PC-3 (cell line): ENCODE results near the gene PTPRN2. TPM values are rescaled to one million over a fixed set of nuclear protein-coding genes. Genes with fewer than 3 reads are reported as not detected.

Source experiments
- ATAC-seq: fragments of 200-7000 bp; cut with Tn5 transposase; 2 replicates; pipeline ENCODE4 v1.9.1; 2020; ENCODE audit warnings: mild to moderate bottlenecking, moderate library complexity
- BruUV-seq: library from RNA; stranded (reverse); fragments of 400-500 nt; replicated peaks from 2 replicates; lab custom pipeline; 2021; lab: Mats Ljungman, UMichigan
- CTCF ChIA-PET: fragments of 300-600 bp; sonication (Branson Sonifier 250); formaldehyde crosslinking; loops from one replicate; lab custom pipeline; 2022; ENCODE audit warnings: antibody characterized with exemption; lab: Charles Lee
- POLR2A ChIA-PET: fragments of 300-600 bp; sonication (Branson Sonifier 250); formaldehyde crosslinking; loops from one replicate; lab custom pipeline; 2022; ENCODE audit warnings: antibody characterized with exemption; ENCODE audit not compliant: unreplicated experiment; lab: Charles Lee
- DNase-seq: peaks from one replicate; pipeline ENCODE4 v3.0.0-alpha.2; 2015
- H2AFZ ChIP-seq: fragments of 300-600 bp; sonication (generic); 2 replicates; pipeline ENCODE4 v1.6.0; 2016; ENCODE audit warnings: antibody characterized with exemption, low read length
- H3F3A ChIP-seq: fragments of 300-600 bp; sonication (generic); one replicate; pipeline ENCODE4 v1.6.0; 2017; ENCODE audit warnings: antibody characterized with exemption, low read length, control low read depth, mild to moderate bottlenecking; ENCODE audit not compliant: unreplicated experiment
- H3K27ac ChIP-seq: fragments of 300-600 bp; sonication (generic); 2 replicates; pipeline ENCODE4 v1.5.1; 2016; ENCODE audit warnings: mild to moderate bottlenecking, low read length
- H3K27me3 ChIP-seq: fragments of 300-600 bp; sonication (generic); 2 replicates; pipeline ENCODE4 v1.6.1; 2016; ENCODE audit warnings: low read length, mixed read lengths
- H3K36me3 ChIP-seq: fragments of 300-600 bp; sonication (generic); 2 replicates; pipeline ENCODE4 v1.6.1; 2016; ENCODE audit warnings: low read depth, mixed run types, low read length, mixed read lengths
- H3K4me1 ChIP-seq: fragments of 300-600 bp; sonication (generic); 2 replicates; pipeline ENCODE4 v1.5.1; 2016; ENCODE audit warnings: low read length; ENCODE audit not compliant: insufficient read depth
- H3K4me2 ChIP-seq: fragments of 300-600 bp; sonication (generic); 2 replicates; pipeline ENCODE4 v1.6.0; 2016; ENCODE audit warnings: low read length
- H3K4me3 ChIP-seq: fragments of 300-600 bp; sonication (generic); 2 replicates; pipeline ENCODE4 v1.5.1; 2016; ENCODE audit warnings: mild to moderate bottlenecking, low read length, mixed read lengths
- H3K79me2 ChIP-seq: fragments of 300-600 bp; sonication (generic); 2 replicates; pipeline ENCODE4 v1.6.1; 2017; ENCODE audit warnings: low read length, mixed read lengths
- H3K9ac ChIP-seq: fragments of 300-600 bp; sonication (generic); 2 replicates; pipeline ENCODE4 v1.6.0; 2016; ENCODE audit warnings: mild to moderate bottlenecking, low read length
- H3K9me2 ChIP-seq: fragments of 300-600 bp; sonication (generic); replicated peaks from 2 replicates; pipeline ENCODE4 v1.6.1; 2016; ENCODE audit warnings: mixed run types, low read length, mixed read lengths
- H3K9me3 ChIP-seq: fragments of 300-600 bp; sonication (generic); 2 replicates; pipeline ENCODE4 v1.6.1; 2016; ENCODE audit warnings: low read length, mixed read lengths
- H4K20me1 ChIP-seq: fragments of 300-600 bp; sonication (generic); 2 replicates; pipeline ENCODE4 v1.6.1; 2016; ENCODE audit warnings: low read length, mixed read lengths
- CTCF ChIP-seq: fragments of 300-600 bp; sonication (generic); conservative IDR thresholded peaks from 2 replicates; pipeline ENCODE4 v1.5.1; 2017; ENCODE audit warnings: antibody characterized with exemption, low read depth, mild to moderate bottlenecking, low read length
- EZH2 ChIP-seq: fragments of 300-600 bp; sonication (generic); IDR thresholded peaks from one replicate; pipeline ENCODE4 v1.6.1; 2017; ENCODE audit warnings: antibody characterized with exemption, mild to moderate bottlenecking, low read length; ENCODE audit not compliant: unreplicated experiment
- EZH2phosphoT487 ChIP-seq: fragments of 300-600 bp; sonication (generic); IDR thresholded peaks from 2 replicates; pipeline ENCODE4 v1.6.1; 2018; ENCODE audit warnings: mild to moderate bottlenecking, antibody characterized with exemption, low read length, borderline replicate concordance
- intact Hi-C: fragments of 100-400 bp; cut with micrococcal nuclease; formaldehyde crosslinking; loops from 2 replicates; pipeline ENCODE4 v1.9.0; 2023
- total RNA-seq: library from RNA; depleted of rRNA; stranded (reverse); fragments of >200 nt; gene quantifications from 2 replicates; pipeline ENCODE4 v1.2.3, GENCODE V29; 2014

Gene PTPRN2
- total RNA-seq, 1 experiment from 2014 or later, result 3.2 TPM

GRCh38 chr7:157763279-157764000 lies 824.2 kb downstream of the PTPRN2 start:
- ATAC-seq (no peak), DNase-seq (no peak)
- Histone ChIP-seq H3K27me3 (no peaks in the 10 kb centered on the region), H4K20me1 (no peaks in the 10 kb centered on the region), H3K9me3 (no peaks in the 10 kb centered on the region), H2AFZ (no peak overlapping the region), H3K27ac (no peak overlapping the region), H3K9me2 (no peaks in the 10 kb centered on the region), H3K4me2 (no peak overlapping the region), H3K9ac (no peak overlapping the region), H3F3A (no peaks in the 10 kb centered on the region), H3K4me3 (no peak overlapping the region), H3K4me1 (no peaks in the 10 kb centered on the region), H3K36me3 (no peaks in the 10 kb centered on the region), H3K79me2 (no peaks in the 10 kb centered on the region)
- no peak for TF ChIP-seq CTCF
- TF ChIP-seq EZH2phosphoT487, result no peak
- no peak for TF ChIP-seq EZH2
- intact Hi-C loops, result no loop called here
- ChIA-PET CTCF (no interaction called here), POLR2A (no interaction called here)
- BruUV-seq, result no TSS peak

GRCh38 chr7:157762824-157763223 lies 824.8 kb downstream of the PTPRN2 start:
- ATAC-seq, result no peak
- Histone ChIP-seq H3K9me3 (no peaks in the 10 kb centered on the region), H3K36me3 (no peaks in the 10 kb centered on the region), H3K4me2 (no peak overlapping the region), H4K20me1 (no peaks in the 10 kb centered on the region), H3F3A (no peaks in the 10 kb centered on the region), H3K4me1 (no peaks in the 10 kb centered on the region), H3K9ac (no peak overlapping the region), H3K9me2 (no peaks in the 10 kb centered on the region), H3K27me3 (no peaks in the 10 kb centered on the region), H2AFZ (no peak overlapping the region), H3K27ac (no peak overlapping the region), H3K79me2 (no peaks in the 10 kb centered on the region), H3K4me3 (no peak overlapping the region)
- ChIA-PET CTCF (no interaction called here), POLR2A (no interaction called here)
- intact Hi-C loops, result no loop called here
- no TSS peak for BruUV-seq
- no peak for DNase-seq
- no peak for TF ChIP-seq CTCF
- no peak for TF ChIP-seq EZH2
- no peak for TF ChIP-seq EZH2phosphoT487
